ENCODE data around the gene CLEC2L. TPM values are rescaled to one million over a fixed set of nuclear protein-coding genes. Genes with fewer than 3 reads are reported as not detected.

The CLEC2L gene
- total RNA-seq, 2 donors from 2014 or later: not detected

DNA sequence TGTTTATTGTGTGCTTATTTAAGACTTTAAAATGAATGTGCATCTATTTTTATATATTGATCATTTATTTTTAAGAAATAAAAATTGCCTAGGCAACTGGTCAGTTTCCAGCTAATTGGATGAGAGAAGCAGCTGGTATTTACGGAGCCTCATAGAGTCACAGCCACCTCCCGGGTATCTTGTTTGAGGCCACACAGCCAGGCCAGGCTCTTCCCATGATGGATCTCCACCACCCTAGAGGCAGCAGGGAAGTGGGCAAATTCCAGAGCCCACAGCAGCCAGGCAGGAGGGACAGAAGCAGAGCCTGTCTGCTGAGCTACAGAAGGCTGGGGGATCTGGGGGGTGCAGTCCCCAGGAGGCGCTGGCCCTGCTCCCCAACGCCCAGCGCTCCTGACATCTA is 61.6 kb downstream of the CLEC2L start:
- H3K4me1 ChIP-seq (ENCODE audit: control insufficient read depth in 1 of 2, low read depth in 2 of 2): no peaks in the 10 kb centered on the region
- no peak overlapping the region for H3K4me3 ChIP-seq
- TF ChIP-seq, protein P1, sequence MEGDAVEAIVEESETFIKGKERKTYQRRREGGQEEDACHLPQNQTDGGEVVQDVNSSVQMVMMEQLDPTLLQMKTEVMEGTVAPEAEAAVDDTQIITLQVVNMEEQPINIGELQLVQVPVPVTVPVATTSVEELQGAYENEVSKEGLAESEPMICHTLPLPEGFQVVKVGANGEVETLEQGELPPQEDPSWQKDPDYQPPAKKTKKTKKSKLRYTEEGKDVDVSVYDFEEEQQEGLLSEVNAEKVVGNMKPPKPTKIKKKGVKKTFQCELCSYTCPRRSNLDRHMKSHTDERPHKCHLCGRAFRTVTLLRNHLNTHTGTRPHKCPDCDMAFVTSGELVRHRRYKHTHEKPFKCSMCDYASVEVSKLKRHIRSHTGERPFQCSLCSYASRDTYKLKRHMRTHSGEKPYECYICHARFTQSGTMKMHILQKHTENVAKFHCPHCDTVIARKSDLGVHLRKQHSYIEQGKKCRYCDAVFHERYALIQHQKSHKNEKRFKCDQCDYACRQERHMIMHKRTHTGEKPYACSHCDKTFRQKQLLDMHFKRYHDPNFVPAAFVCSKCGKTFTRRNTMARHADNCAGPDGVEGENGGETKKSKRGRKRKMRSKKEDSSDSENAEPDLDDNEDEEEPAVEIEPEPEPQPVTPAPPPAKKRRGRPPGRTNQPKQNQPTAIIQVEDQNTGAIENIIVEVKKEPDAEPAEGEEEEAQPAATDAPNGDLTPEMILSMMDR (IDR thresholded peaks at IDR 0.05): no peak
- ATAC-seq (ENCODE audit: insufficient number of reproducible peaks, low FRiP score, low read depth) (no peak), DNase-seq (ENCODE audit: low spot score) (no peak)
- peaks cover 58% of the 10 kb centered on the region for H3K36me3 ChIP-seq
- no peaks in the 10 kb centered on the region for H3K27me3 ChIP-seq (replicated peaks; ENCODE audit: insufficient read depth)
- no peak overlapping the region for H3K27ac ChIP-seq
- H3K9me3 ChIP-seq: no peaks in the 10 kb centered on the region

DNA sequence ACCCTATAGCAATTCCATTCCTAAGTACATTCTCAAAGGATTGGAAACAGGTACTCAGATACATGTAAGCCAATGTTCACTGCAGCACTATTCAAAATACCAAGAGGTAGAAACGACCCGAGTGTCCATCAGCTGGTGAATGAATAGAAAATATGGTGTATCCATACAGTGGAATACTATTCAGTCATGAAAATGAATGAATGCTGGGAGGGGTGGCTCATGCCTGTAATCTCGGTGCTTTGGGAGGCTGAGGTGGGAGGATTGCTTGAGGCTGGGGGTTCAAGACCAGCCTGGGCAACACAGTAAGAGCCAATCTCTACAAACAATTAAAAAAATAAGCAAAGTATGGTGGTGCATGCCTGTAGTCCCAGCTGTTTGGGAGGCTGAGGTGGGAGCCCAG is 62.8 kb downstream of the CLEC2L start:
- no peak for DNase-seq (ENCODE audit: low spot score)
- ATAC-seq (ENCODE audit: insufficient number of reproducible peaks, low FRiP score, low read depth): no peak
- H3K36me3 ChIP-seq: peaks cover 51% of the 10 kb centered on the region
- no peaks in the 10 kb centered on the region for H3K27me3 ChIP-seq (replicated peaks; ENCODE audit: insufficient read depth)
- no peak overlapping the region for H3K4me3 ChIP-seq
- TF ChIP-seq, protein P1 (IDR thresholded peaks at IDR 0.05): no peak
- no peak overlapping the region for H3K27ac ChIP-seq
- no peaks in the 10 kb centered on the region for H3K9me3 ChIP-seq
- H3K4me1 ChIP-seq (ENCODE audit: control insufficient read depth in 1 of 2, low read depth in 2 of 2): no peaks in the 10 kb centered on the region

DNA sequence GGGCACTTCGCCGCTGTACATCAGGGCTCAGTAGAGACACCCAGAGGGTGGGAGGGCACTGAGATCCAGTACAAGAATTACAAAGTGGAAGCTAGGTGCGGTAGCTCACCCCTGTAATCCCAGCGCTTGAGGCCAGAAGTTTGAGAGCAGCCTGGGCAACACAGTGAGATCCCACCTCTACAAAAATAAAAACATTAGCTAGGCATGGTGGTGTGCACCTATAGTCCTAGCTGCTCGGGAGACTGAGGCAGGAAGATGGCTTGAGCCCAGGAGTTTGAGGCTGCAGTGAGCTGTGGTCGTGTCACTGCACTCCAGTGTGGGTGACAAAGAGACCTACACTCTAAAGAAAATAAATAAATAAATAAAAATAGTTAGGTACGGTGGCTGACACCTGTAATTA is 64.0 kb downstream of the CLEC2L start:
- H3K9me3 ChIP-seq: no peaks in the 10 kb centered on the region
- no peaks in the 10 kb centered on the region for H3K27me3 ChIP-seq (replicated peaks; ENCODE audit: insufficient read depth)
- H3K27ac ChIP-seq: no peak overlapping the region
- DNase-seq (ENCODE audit: low spot score) (no peak), ATAC-seq (ENCODE audit: insufficient number of reproducible peaks, low FRiP score, low read depth) (no peak)
- no peak overlapping the region for H3K4me3 ChIP-seq
- TF ChIP-seq, protein P1 (IDR thresholded peaks at IDR 0.05): no peak
- H3K36me3 ChIP-seq: peaks cover 53% of the 10 kb centered on the region
- no peaks in the 10 kb centered on the region for H3K4me1 ChIP-seq (ENCODE audit: control insufficient read depth in 1 of 2, low read depth in 2 of 2)

DNA sequence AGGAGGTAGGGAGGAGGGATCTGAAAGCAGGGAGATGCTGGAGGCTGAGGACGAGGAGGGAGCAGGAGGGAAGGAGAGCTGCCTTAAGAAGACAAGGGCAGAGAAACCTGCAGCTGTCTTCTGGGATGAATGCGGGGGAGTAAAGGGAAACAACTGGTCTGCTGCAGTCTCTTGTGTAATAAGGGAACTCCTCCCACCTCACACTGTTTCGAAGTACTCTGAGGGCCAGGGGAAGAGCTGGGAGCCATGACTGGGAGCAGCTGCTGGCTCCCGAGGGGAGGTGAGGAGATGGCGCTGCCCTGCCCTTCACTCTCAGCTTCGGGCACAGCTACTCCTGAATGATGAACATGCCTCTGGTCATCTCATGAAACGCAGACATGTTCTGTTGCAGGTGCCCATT is 65.1 kb downstream of the CLEC2L start:
- TF ChIP-seq, protein P1 (IDR thresholded peaks at IDR 0.05): no peak
- Histone ChIP-seq H3K36me3 (peaks cover 54% of the 10 kb centered on the region), H3K9me3 (no peaks in the 10 kb centered on the region), H3K4me1 (ENCODE audit: control insufficient read depth in 1 of 2, low read depth in 2 of 2) (no peaks in the 10 kb centered on the region), H3K27ac (no peak overlapping the region), H3K27me3 (replicated peaks; ENCODE audit: insufficient read depth) (no peaks in the 10 kb centered on the region), H3K4me3 (no peak overlapping the region)
- no peak for DNase-seq (ENCODE audit: low spot score)
- no peak for ATAC-seq (ENCODE audit: insufficient number of reproducible peaks, low FRiP score, low read depth)

DNA sequence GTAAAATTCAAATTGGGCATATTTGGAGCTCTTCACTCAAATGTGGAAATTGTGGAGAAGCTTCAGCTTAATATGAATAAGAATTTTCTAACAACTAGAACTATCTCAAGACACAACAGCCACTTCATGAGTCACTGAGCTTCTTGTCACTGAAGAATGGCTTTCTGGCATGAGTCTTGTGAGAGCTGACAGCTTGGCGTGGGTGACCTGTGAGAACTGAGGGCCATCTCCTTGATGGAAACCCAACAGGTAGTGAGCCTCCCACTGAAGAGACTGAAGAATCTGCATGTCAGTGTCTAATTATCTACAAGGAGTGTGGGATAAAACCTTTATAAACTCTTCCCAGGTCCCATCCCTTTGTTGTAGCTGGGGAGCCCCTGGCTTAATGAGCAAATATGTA is 66.0 kb downstream of the CLEC2L start:
- ATAC-seq (ENCODE audit: insufficient number of reproducible peaks, low FRiP score, low read depth) (no peak), DNase-seq (ENCODE audit: low spot score) (no peak)
- Histone ChIP-seq H3K4me1 (ENCODE audit: control insufficient read depth in 1 of 2, low read depth in 2 of 2) (no peaks in the 10 kb centered on the region), H3K27me3 (replicated peaks; ENCODE audit: insufficient read depth) (no peaks in the 10 kb centered on the region), H3K9me3 (no peaks in the 10 kb centered on the region), H3K27ac (no peak overlapping the region), H3K36me3 (peaks cover 54% of the 10 kb centered on the region), H3K4me3 (no peak overlapping the region)
- TF ChIP-seq, protein P1 (IDR thresholded peaks at IDR 0.05): no peak
